Measurements from ENCODE around the gene NFXL1.

DNA sequence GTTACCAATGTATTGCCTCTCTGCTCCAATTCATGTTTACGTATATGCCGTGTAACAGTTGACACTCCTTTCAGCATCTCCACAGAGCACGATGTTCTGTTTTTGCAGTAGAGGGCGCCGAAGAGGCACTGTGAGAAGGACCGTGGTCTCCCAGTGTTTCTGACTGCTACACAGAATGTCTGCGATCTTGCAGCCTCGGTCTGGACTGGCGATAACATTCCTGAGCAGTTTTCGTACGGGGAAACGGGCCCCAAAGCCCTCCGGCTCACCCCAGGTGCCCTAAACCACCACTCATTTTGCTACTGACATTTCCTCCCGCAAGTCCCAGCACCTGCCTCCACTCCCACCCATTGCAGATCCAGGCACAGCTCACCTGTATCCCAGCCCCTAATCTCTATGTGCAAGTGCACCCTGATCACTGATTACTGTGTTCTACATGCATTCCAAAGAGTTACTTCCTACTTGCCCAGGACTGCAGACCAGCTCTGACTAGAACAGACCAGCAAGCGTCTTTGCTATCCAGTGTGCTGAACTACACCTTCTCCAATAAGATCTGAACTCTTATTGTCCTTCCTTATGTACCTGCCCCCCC is 12.4 kb upstream of the NFXL1 start:
- TF ChIP-seq POLR2A (IDR thresholded peaks at IDR 0.05), result no peak
- TF ChIP-seq, protein P1, sequence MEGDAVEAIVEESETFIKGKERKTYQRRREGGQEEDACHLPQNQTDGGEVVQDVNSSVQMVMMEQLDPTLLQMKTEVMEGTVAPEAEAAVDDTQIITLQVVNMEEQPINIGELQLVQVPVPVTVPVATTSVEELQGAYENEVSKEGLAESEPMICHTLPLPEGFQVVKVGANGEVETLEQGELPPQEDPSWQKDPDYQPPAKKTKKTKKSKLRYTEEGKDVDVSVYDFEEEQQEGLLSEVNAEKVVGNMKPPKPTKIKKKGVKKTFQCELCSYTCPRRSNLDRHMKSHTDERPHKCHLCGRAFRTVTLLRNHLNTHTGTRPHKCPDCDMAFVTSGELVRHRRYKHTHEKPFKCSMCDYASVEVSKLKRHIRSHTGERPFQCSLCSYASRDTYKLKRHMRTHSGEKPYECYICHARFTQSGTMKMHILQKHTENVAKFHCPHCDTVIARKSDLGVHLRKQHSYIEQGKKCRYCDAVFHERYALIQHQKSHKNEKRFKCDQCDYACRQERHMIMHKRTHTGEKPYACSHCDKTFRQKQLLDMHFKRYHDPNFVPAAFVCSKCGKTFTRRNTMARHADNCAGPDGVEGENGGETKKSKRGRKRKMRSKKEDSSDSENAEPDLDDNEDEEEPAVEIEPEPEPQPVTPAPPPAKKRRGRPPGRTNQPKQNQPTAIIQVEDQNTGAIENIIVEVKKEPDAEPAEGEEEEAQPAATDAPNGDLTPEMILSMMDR (IDR thresholded peaks at IDR 0.05), result peak in 4 of 6 experiments; percentile 53 to 71 (median 60)
